ENCODE results near the gene SORBS2. TPM values are rescaled to one million over a fixed set of nuclear protein-coding genes. Genes with fewer than 3 reads are reported as not detected.
A peak's percentile ranks its signal among the peaks of the same experiment; 100 is the strongest.

The SORBS2 gene
- total and polyA plus RNA-seq, 9 donors = 17.4 to 204 (median 32.7) TPM

- WGBS, 3 donors = 3 to 7% (median 4%) methylated on average over 4 of the region's 4 CpGs
- Histone ChIP-seq H3K4me1 (ENCODE audit: insufficient read depth) (peaks cover 4% of the 10 kb centered on the region), H3K9me3 (no peaks in the 10 kb centered on the region), H3K27ac (peak overlapping the region; percentile 16 to 60), H3K27me3 (no peaks in the 10 kb centered on the region), H3K4me3 (peak overlapping the region; percentile 15), H3K36me3 (no peaks in the 10 kb centered on the region)
- peak in 3 of 5 donors; percentile 47 to 50 (median 48) for DNase-seq
- TF ChIP-seq POLR2A (IDR thresholded peaks at IDR 0.05) (no peak), CTCF (IDR thresholded peaks at IDR 0.05) (no peak), EP300 (IDR thresholded peaks at IDR 0.05) (no peak)
- intact Hi-C loops (cut with DNase I) = loop anchor here in 1 of 4 donors (5.0 kb wide), 1 partner anchor 119 kb away; the partner anchor contains the start of gene CCDC110
These were observed 220.3 kb downstream of the SORBS2 start for GRCh38 chr4:185591679-185592141.

- no peaks in the 10 kb centered on the region for H3K9me3 ChIP-seq
- WGBS, 3 donors = 10 to 19% (median 15%) methylated on average over 3 of the region's 3 CpGs
- peak in 2 of 5 donors; percentile 44 to 65 for DNase-seq
- TF ChIP-seq POLR2A (IDR thresholded peaks at IDR 0.05) = no peak
- no peak for TF ChIP-seq CTCF (IDR thresholded peaks at IDR 0.05)
- no peak for TF ChIP-seq EP300 (IDR thresholded peaks at IDR 0.05)
- H3K27me3 ChIP-seq = no peaks in the 10 kb centered on the region
- peak overlapping the region; percentile 16 to 60 for H3K27ac ChIP-seq
- no peak overlapping the region for H3K4me3 ChIP-seq
- intact Hi-C loops (cut with DNase I) = loop anchor here in 1 of 4 donors (5.0 kb wide), 1 partner anchor 119 kb away; the partner anchor contains the start of gene CCDC110
- no peaks in the 10 kb centered on the region for H3K36me3 ChIP-seq
- peaks cover 4% of the 10 kb centered on the region for H3K4me1 ChIP-seq (ENCODE audit: insufficient read depth)
These were observed 221.0 kb downstream of the SORBS2 start for GRCh38 chr4:185590982-185591381.

GRCh38 chr4:185589067-185589836, 222.7 kb downstream of the SORBS2 start:
- Histone ChIP-seq H3K9me3 (no peaks in the 10 kb centered on the region), H3K4me3 (no peak overlapping the region), H3K36me3 (no peaks in the 10 kb centered on the region), H3K4me1 (ENCODE audit: insufficient read depth) (peaks cover 4% of the 10 kb centered on the region), H3K27ac (no peak overlapping the region), H3K27me3 (no peaks in the 10 kb centered on the region)
- WGBS, 3 donors = 82 to 92% (median 90%) methylated on average over 13 of the region's 13 CpGs
- intact Hi-C loops (cut with DNase I) = loop anchor here in 1 of 4 donors (10.0 kb wide), 1 partner anchor 384 kb away; the partner anchor contains the start of genes CFAP97 and SNX25
- TF ChIP-seq EP300 (IDR thresholded peaks at IDR 0.05) = no peak
- no peak for TF ChIP-seq POLR2A (IDR thresholded peaks at IDR 0.05)
- no peak for TF ChIP-seq CTCF (IDR thresholded peaks at IDR 0.05)
- DNase-seq = no peak

GRCh38 chr4:185587427-185588161, 224.4 kb downstream of the SORBS2 start:
- intact Hi-C loops (cut with DNase I) = loop anchor here in 1 of 4 donors (10.0 kb wide), 1 partner anchor 383 kb away; the partner anchor contains the start of genes CFAP97 and SNX25
- H3K36me3 ChIP-seq = no peaks in the 10 kb centered on the region
- H3K9me3 ChIP-seq = no peaks in the 10 kb centered on the region
- no peak overlapping the region for H3K4me3 ChIP-seq
- no peaks in the 10 kb centered on the region for H3K27me3 ChIP-seq
- no peak overlapping the region for H3K27ac ChIP-seq
- TF ChIP-seq CTCF (IDR thresholded peaks at IDR 0.05) (no peak), EP300 (IDR thresholded peaks at IDR 0.05) (no peak), POLR2A (IDR thresholded peaks at IDR 0.05) (no peak)
- no peak for DNase-seq
- 80 to 85% (median 82%) methylated on average over 32 of the region's 32 CpGs for WGBS, 3 donors
- peaks cover 4% of the 10 kb centered on the region for H3K4me1 ChIP-seq (ENCODE audit: insufficient read depth)
